A549 (cell line): ENCODE measurements around the gene LMO2. TPM values are rescaled to one million over a fixed set of nuclear protein-coding genes. Genes with fewer than 3 reads are reported as not detected.

Experiments
- ATAC-seq, 2 experiments: fragments of 200-7000 bp in 1 of 2; fragments of >200 bp in 1 of 2; cut with Nextera tagmentation in 1 of 2; cut with Tn5 transposase in 1 of 2; 3 replicates each; pipeline versions ENCODE4 v1.8.0 to v1.9.1; 2018 to 2020; ENCODE audit warnings: mild to moderate bottlenecking in 1 of 2, moderate library complexity in 1 of 2
- CTCF ChIA-PET: fragments of 300-600 bp; sonication (Branson Sonifier 250); formaldehyde crosslinking; extraction: SDS; loops from one replicate; lab custom pipeline; 2021; ENCODE audit warnings: antibody characterized with exemption, inconsistent platforms; lab: Yijun Ruan, JAX
- POLR2A ChIA-PET: fragments of 350-600 bp; formaldehyde crosslinking; extraction: SDS; loops from one replicate; lab custom pipeline; 2021; ENCODE audit warnings: antibody characterized with exemption, inconsistent platforms; lab: Yijun Ruan, JAX
- DNase-seq, 2 experiments: peaks; one replicate each; pipeline versions ENCODE4 v3.0.0 to v3.0.0-alpha.2; 2011 to 2016; ENCODE audit warnings: low read depth in 1 of 2, low spot score in 1 of 2
- FAIRE-seq: peaks from 2 replicates; lab custom pipeline; 2011; peaks lifted over from hg19 to GRCh38; lab: Jason Lieb, UNC
- H3K27ac ChIP-seq, 2 experiments: fragments of >200 bp; sonication (Bioruptor Twin); formaldehyde crosslinking; 3 replicates each; pipeline ENCODE4 v1.5.1; 2016 to 2017
- H3K4me1 ChIP-seq: fragments of >200 bp; sonication (Bioruptor Twin); formaldehyde crosslinking; 3 replicates; pipeline ENCODE4 v1.6.1; 2016
- H3K4me2 ChIP-seq: fragments of >200 bp; sonication (Bioruptor Twin); formaldehyde crosslinking; 3 replicates; pipeline ENCODE4 v1.6.1; 2016
- H3K4me3 ChIP-seq: fragments of >200 bp; sonication (Bioruptor Twin); formaldehyde crosslinking; 3 replicates; pipeline ENCODE4 v1.5.1; 2016
- H3K9me3 ChIP-seq: fragments of >200 bp; sonication (Bioruptor Twin); formaldehyde crosslinking; 3 replicates; pipeline ENCODE4 v1.6.1; 2016
- BHLHE40 ChIP-seq: IDR thresholded peaks from 2 replicates; pipeline ENCODE4 v1.6.1; 2012; ENCODE audit warnings: low read depth, low read length, inconsistent platforms
- CBX2 ChIP-seq: fragments of 200-600 bp; sonication (generic); IDR thresholded peaks from 2 replicates; pipeline ENCODE4 v1.6.1; 2016; ENCODE audit warnings: low read depth, mild to moderate bottlenecking, borderline replicate concordance
- CBX8 ChIP-seq: fragments of 200-600 bp; sonication (generic); IDR thresholded peaks from 2 replicates; pipeline ENCODE4 v1.6.1; 2016
- CHD2 ChIP-seq: fragments of 150-350 bp; IDR thresholded peaks from 2 replicates; pipeline ENCODE4 v1.6.1; 2014; ENCODE audit warnings: low read length; ENCODE audit not compliant: partially characterized antibody
- CHD4 ChIP-seq: fragments of 200-600 bp; sonication (generic); IDR thresholded peaks from 2 replicates; pipeline ENCODE4 v1.6.1; 2016; ENCODE audit warnings: antibody characterized with exemption, mild to moderate bottlenecking, borderline replicate concordance
- CTCF ChIP-seq: fragments of >200 bp; sonication (Bioruptor Twin); formaldehyde crosslinking; IDR thresholded peaks from 3 replicates; pipeline ENCODE4 v1.5.1; 2016
- EHMT2 ChIP-seq: fragments of 200-600 bp; sonication (generic); IDR thresholded peaks from 2 replicates; pipeline ENCODE4 v1.6.1; 2016; ENCODE audit warnings: antibody characterized with exemption, low read depth, mild to moderate bottlenecking, moderate library complexity
- EP300 ChIP-seq, 2 experiments: fragments of >200 bp; sonication (Bioruptor Twin); formaldehyde crosslinking; IDR thresholded peaks; 2 replicates in 1 of 2; 3 replicates in 1 of 2; pipeline ENCODE4 v1.6.1; 2016 to 2017
- FOSB ChIP-seq: fragments of 250-450 bp; sonication (Bioruptor Pico); IDR thresholded peaks from 2 replicates; pipeline ENCODE4 v1.5.0; 2020; ENCODE audit warnings: mild to moderate bottlenecking, moderate library complexity
- FOSL2 ChIP-seq, 2 experiments: fragments of 450-650 bp in 1 of 2; fragments of >200 bp in 1 of 2; sonication (Bioruptor Twin) in 1 of 2; formaldehyde crosslinking; IDR thresholded peaks; 2 replicates each; pipeline versions ENCODE4 v1.5.0 to v1.6.1; 2016 to 2020; ENCODE audit warnings: mild to moderate bottlenecking in 1 of 2, moderate library complexity in 1 of 2
- FOXS1 ChIP-seq: fragments of 250-450 bp; sonication (Bioruptor Pico); IDR thresholded peaks from 2 replicates; pipeline ENCODE4 v1.5.0; 2020; ENCODE audit warnings: mild to moderate bottlenecking, moderate library complexity
- HOXB13 ChIP-seq: fragments of 250-450 bp; sonication (Bioruptor Pico); IDR thresholded peaks from 2 replicates; pipeline ENCODE4 v1.5.0; 2020; ENCODE audit warnings: low read depth, mild to moderate bottlenecking, moderate library complexity
- JUN ChIP-seq, 2 experiments: fragments of >200 bp; sonication (Bioruptor Twin); formaldehyde crosslinking; IDR thresholded peaks; 2 replicates in 1 of 2; 3 replicates in 1 of 2; pipeline ENCODE4 v1.6.1; 2016 to 2017
- KDM1A ChIP-seq: fragments of 200-600 bp; sonication (generic); IDR thresholded peaks from 2 replicates; pipeline ENCODE4 v1.6.1; 2016; ENCODE audit warnings: low read depth, mild to moderate bottlenecking
- MAFK ChIP-seq: fragments of 450-650 bp; IDR thresholded peaks from 2 replicates; pipeline ENCODE4 v1.6.1; 2014; ENCODE audit not compliant: partially characterized antibody
- MAX ChIP-seq: IDR thresholded peaks from 2 replicates; pipeline ENCODE4 v1.6.1; 2012
- MYC ChIP-seq: IDR thresholded peaks from 2 replicates; pipeline ENCODE4 v1.6.1; 2012; ENCODE audit warnings: mild to moderate bottlenecking, inconsistent platforms, low read length, improper control_type of control experiment, borderline replicate concordance
- PHF8 ChIP-seq: fragments of 200-600 bp; sonication (generic); IDR thresholded peaks from 2 replicates; pipeline ENCODE4 v1.6.1; 2016; ENCODE audit warnings: low read depth, mild to moderate bottlenecking, antibody characterized with exemption, moderate library complexity, borderline replicate concordance
- POLR2A ChIP-seq: IDR thresholded peaks from 2 replicates; pipeline ENCODE4 v1.6.1; 2012; ENCODE audit warnings: mild to moderate bottlenecking, low read length
- POLR2AphosphoS2 ChIP-seq: conservative IDR thresholded peaks from 2 replicates; pipeline ENCODE4 v1.6.1; 2012; ENCODE audit warnings: low read length, improper control_type of control experiment, inconsistent platforms
- RCOR1 ChIP-seq: fragments of 150-350 bp; IDR thresholded peaks from 2 replicates; pipeline ENCODE4 v1.6.1; 2014; ENCODE audit warnings: antibody characterized with exemption, low read length, low read depth
- SMC3 ChIP-seq: fragments of >200 bp; sonication (Bioruptor Twin); formaldehyde crosslinking; IDR thresholded peaks from 3 replicates; pipeline ENCODE4 v1.6.1; 2018; ENCODE audit warnings: inconsistent platforms
- TFCP2L1 ChIP-seq: fragments of 250-450 bp; sonication (Bioruptor Pico); IDR thresholded peaks from 2 replicates; pipeline ENCODE4 v1.5.0; 2021; ENCODE audit warnings: mild to moderate bottlenecking
- ZFP36 ChIP-seq: fragments of 450-650 bp; IDR thresholded peaks from 2 replicates; pipeline ENCODE4 v1.6.1; 2014; ENCODE audit warnings: borderline replicate concordance; ENCODE audit not compliant: partially characterized antibody
- ZNF302 ChIP-seq: fragments of 250-450 bp; sonication (Bioruptor Pico); IDR thresholded peaks from 2 replicates; pipeline ENCODE4 v1.9.0; 2021; ENCODE audit warnings: inconsistent platforms, mild to moderate bottlenecking, moderate library complexity
- WGBS: methylation state at CpG from one replicate; pipeline ENCODE4 v1.1.6; 2017; ENCODE audit errors: missing lambda C conversion rate; 5-methylcytosine and 5-hydroxymethylcytosine counted together
- polyA plus RNA-seq, 4 experiments: library from polyadenylated mRNA; depleted of rRNA in 3 of 4; stranded (reverse); fragments of >200 nt; fragmentation: RNase III in 1 of 4; extraction: RNeasy Plus Mini Kit Qiagen cat#74134 plus additional on column Dnase treatment in 1 of 4; gene quantifications; 2 replicates in 3 of 4; 3 replicates in 1 of 4; pipeline ENCODE4 v1.2.3, GENCODE V29; 2011 to 2017

LMO2 gene
- polyA plus RNA-seq, 2 of the 4 experiments (the other 2 are of a cell fraction): 0.12 to 0.15 TPM

GRCh38 chr11:33889821-33890378, 2.0 kb downstream of the LMO2 start:
- no peak for TF ChIP-seq POLR2A
- no peak for TF ChIP-seq TFCP2L1
- TF ChIP-seq CBX8: no peak
- TF ChIP-seq EHMT2: no peak
- no peak for TF ChIP-seq EP300 (IDR thresholded peaks at IDR 0.05)
- no peak for TF ChIP-seq BHLHE40
- no peak for TF ChIP-seq HOXB13
- no peak for TF ChIP-seq JUN (IDR thresholded peaks at IDR 0.05)
- TF ChIP-seq CHD2: no peak
- Histone ChIP-seq H3K9me3 (no peaks in the 10 kb centered on the region), H3K4me2 (no peak overlapping the region), H3K27ac (no peak overlapping the region), H3K4me1 (no peaks in the 10 kb centered on the region), H3K4me3 (no peak overlapping the region)
- WGBS: 46% methylated on average over 3 of the region's 3 CpGs
- ChIA-PET CTCF (interaction anchor here (2.2 kb wide), 1 partner anchor 10 kb away, joined by 6 read pairs; no protein-coding TSS in a partner anchor), POLR2A (no interaction called here)
- ATAC-seq (no peak), FAIRE-seq (no peak), DNase-seq (no peak)

- no peak for ATAC-seq
- CTCF ChIA-PET: interaction anchor here (2.2 kb wide), 1 partner anchor 9 kb away, joined by 6 read pairs; no protein-coding TSS in a partner anchor
- TF ChIP-seq EHMT2: no peak
- no peak for TF ChIP-seq SMC3
- no peak for TF ChIP-seq KDM1A
- TF ChIP-seq CBX2: no peak
- no peak for TF ChIP-seq PHF8
- TF ChIP-seq, all 56 proteins: peak for 0
- POLR2A ChIA-PET: no interaction called here
- H3K4me2 ChIP-seq: no peak overlapping the region
- no peak overlapping the region for H3K4me3 ChIP-seq
- H3K4me1 ChIP-seq: no peaks in the 10 kb centered on the region
- no peak for FAIRE-seq
- no peak for DNase-seq
- H3K9me3 ChIP-seq: no peaks in the 10 kb centered on the region
- no peak overlapping the region for H3K27ac ChIP-seq
- WGBS: 68% methylated on average over 6 of the region's 6 CpGs
These were observed 2.6 kb downstream of the LMO2 start for GRCh38 chr11:33889296-33889695.

GRCh38 chr11:33887886-33888285, 4.0 kb downstream of the LMO2 start:
- POLR2A ChIA-PET: no interaction called here
- FAIRE-seq: no peak
- CTCF ChIA-PET: no interaction called here
- no peak for DNase-seq
- Histone ChIP-seq H3K4me2 (no peak overlapping the region), H3K9me3 (no peaks in the 10 kb centered on the region), H3K4me3 (no peak overlapping the region), H3K27ac (no peak overlapping the region), H3K4me1 (no peaks in the 10 kb centered on the region)
- no peak for ATAC-seq
- WGBS: 68% methylated on average over 5 of the region's 5 CpGs
- no peak for TF ChIP-seq PHF8
- TF ChIP-seq FOSL2 (IDR thresholded peaks at IDR 0.05): no peak
- no peak for TF ChIP-seq FOSL2 (CRISPR knock-in tag; IDR thresholded peaks at IDR 0.05)
- TF ChIP-seq RCOR1: no peak
- no peak for TF ChIP-seq FOXS1 (CRISPR knock-in tag)
- TF ChIP-seq ZFP36: no peak
- no peak for TF ChIP-seq MAFK
- no peak for TF ChIP-seq JUN (IDR thresholded peaks at IDR 0.05)
- TF ChIP-seq POLR2AphosphoS2: no peak
- TF ChIP-seq, all 56 proteins: peak for 0

GRCh38 chr11:33885338-33886005, 6.4 kb downstream of the LMO2 start:
- H3K4me2 ChIP-seq: no peak overlapping the region
- ChIA-PET CTCF (interaction anchor here (0.6 to 0.7 kb wide), 2 partner anchors 10 to 14 kb away, joined by 3 read pairs; no protein-coding TSS in a partner anchor), POLR2A (no interaction called here)
- no peak overlapping the region for H3K4me3 ChIP-seq
- no peak for DNase-seq
- ATAC-seq: no peak
- no peak for TF ChIP-seq POLR2AphosphoS2
- TF ChIP-seq MAX: no peak
- no peak for TF ChIP-seq FOXS1 (CRISPR knock-in tag)
- no peak for TF ChIP-seq ZNF302 (CRISPR knock-in tag)
- no peak for TF ChIP-seq MYC
- no peak for TF ChIP-seq CTCF
- TF ChIP-seq SMC3: no peak
- no peak for TF ChIP-seq FOSB
- TF ChIP-seq CHD4: no peak
- no peak for FAIRE-seq
- H3K27ac ChIP-seq: no peak overlapping the region
- WGBS: 32% methylated on average over 3 of the region's 3 CpGs
- H3K9me3 ChIP-seq: no peaks in the 10 kb centered on the region
- no peaks in the 10 kb centered on the region for H3K4me1 ChIP-seq
